ENCODE data around the gene AFG3L2.

Gene AFG3L2

GRCh38 chr18:12318857-12319256 lies 58.2 kb downstream of the AFG3L2 start:
- no peak for DNase-seq

DNA sequence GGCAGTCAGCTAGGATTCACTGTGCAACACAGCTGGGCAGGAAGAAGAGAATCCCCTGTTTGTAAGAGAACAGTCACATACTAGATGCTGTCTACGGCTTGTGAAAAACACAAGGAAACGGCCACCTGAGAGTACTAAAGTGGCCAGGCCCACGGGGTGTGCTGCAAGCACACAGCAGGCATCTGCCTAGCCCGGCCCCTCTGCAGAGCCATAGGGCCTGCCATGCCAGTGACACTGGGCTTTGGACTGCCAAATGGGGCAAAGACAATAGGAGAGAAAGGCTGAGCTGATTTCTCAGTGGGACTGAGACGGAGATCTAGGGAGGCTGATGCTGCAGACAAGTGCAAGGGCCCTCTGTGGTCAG lies 58.7 kb downstream of the AFG3L2 start:
- no peak for DNase-seq

DNA sequence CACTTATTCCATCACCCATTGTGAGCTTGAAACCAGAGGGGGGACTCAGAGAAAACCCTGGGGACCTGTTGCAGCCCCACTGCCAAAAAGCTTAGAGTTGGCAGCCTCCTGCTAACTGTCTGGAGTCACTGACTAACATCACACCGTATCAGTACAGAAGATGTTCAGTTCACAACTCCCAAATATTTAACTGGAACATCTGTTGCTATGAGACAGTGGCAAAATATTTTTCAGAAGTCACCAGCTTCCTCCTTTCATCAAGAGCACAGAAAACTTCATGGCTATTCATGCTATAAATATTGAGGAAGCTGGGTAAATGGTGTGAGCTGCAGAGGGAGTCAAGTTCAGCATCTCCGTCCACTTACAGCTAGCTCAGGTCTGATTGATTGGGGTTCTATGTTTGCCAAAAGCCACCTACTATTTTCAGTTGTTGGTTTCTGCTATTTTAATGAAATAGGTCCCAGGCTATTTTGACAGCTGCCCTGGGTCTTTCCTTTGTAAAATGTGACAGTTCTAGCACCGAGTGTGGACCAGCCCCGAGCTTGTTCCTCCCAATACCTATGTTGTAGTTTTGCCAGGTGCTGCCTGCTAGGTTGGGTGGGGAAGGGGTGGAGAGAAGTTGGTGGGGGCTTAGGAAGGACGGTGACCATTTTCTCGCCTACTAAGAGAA lies 59.2 kb downstream of the AFG3L2 start:
- DNase-seq: no peak

DNA sequence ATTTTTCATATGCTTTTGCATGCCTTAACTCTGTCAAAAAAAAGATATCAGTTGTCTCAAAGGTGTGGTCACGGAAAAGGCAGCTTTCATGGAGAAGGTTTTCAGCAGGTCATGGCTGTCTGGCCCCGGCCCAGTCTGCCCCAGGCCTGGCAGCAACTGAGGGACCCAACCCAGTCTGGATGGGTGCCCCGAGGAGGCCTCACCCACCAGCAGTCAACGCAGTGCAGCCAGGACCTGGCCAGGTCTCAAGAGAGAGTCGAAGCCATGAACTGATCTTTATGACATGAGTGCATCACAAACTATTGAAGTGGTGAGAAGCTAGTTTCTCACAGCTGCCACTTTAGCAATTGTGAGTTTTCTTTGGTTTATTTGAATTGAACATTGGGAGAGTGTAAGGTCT lies 61.1 kb downstream of the AFG3L2 start:
- DNase-seq: no peak

DNA sequence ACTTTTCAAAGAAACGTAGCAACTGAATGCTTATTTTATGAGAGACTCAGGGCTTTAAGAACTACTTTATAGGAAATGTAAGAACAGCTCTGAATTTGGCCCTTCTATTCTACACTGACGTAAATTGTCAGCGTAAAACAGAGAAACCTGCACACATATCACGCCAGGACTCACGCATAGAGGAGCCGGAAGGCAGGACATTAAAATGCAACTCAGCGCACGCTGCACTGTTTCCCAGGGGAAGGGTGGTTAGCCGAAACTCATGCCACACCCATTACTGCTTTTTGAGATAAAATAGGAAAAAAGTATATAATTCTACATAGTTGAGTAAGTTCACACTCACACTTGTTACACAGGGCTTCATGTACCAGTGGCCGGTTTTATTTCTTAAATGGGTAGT lies 61.5 kb downstream of the AFG3L2 start:
- no peak for DNase-seq

DNA sequence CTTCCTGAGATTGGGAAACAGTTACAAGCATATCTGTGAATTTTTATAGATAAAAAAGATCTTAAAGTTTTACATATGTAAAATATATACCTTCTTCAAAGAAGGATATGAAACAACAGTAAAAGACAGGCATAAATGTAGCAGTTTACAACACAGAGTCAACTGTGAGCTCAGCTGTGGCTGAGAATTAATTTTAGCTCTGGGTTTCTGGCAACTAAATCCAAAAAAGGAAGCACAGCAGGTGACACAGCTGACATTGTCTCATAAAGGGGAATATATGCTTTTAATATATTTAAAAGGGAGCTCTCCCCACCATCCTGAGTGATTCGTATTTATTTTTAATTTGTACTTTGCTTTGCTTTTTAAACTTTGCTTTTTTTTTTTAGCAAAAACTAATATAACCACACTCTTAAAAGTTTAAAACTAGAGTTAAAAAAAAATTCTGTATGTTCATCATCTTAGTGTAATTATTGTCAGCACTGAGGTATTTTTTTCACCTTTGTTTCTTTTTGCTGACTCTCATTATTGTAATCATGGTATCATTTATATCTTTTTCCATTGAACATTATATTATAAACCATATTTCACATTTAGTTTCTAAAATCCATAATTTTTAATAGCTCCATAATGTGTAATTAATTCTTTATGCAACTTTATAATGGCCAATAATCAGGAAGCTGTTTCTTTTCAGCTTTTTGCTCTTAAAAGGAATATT lies 62.3 kb downstream of the AFG3L2 start:
- DNase-seq: no peak

DNA sequence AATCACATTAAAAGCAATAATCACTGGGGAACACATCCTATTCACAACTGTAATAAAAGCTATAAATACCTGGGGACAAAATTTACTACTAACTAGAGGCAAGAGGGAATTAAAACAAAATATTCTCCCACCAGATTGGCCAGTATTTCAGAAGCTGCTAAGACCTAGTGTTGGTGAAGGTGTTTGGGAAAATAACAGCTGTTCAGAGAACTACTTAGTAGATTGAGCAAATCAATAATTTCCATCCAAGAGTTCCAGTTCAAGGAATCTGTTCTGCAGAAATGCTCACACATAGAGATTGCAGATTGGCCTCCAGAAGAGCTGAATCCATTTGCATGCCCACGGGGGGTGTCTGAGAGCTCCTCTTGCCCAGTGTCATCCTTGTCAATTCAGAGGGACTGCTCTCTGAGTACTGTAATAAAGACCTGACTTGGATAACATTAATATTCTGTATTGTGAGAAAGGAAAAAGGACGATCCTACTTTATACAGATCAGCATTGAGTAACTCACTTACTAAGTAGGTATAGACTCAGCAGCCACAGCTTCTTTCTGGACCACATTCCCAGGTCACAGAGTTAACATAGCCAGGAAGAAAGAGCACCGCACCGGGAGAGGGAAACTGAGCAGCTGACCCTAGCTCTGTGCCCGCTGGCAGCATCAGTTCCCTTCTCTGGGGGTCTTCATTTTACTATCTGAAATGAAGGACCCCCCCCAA lies 63.3 kb downstream of the AFG3L2 start:
- DNase-seq: no peak

DNA sequence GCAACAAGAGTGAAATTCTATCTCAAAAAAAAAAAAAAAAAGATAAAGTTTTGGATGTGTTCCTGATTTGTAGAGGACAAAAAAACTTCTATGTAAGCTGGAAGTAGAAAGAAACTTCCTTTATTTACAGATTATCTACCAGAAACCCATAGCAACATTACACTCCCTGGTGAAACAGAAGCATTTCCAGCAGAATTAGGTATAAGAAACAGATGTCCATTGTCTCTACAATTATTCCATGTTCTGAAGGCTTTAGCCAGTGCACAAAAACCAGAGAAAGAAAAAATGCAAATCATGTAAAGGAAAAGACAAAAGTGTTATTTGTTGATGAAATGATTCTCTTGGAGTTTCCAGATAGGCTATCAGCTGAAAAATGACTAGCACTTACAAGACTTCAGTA lies 64.1 kb downstream of the AFG3L2 start:
- DNase-seq: no peak

GRCh38 chr18:12310762-12311161 lies 66.3 kb downstream of the AFG3L2 start:
- DNase-seq: no peak

GRCh38 chr18:12309683-12310198 lies 67.3 kb downstream of the AFG3L2 start:
- DNase-seq: no peak

GRCh38 chr18:12308386-12309100 lies 68.5 kb downstream of the AFG3L2 start:
- DNase-seq: no peak

DNA sequence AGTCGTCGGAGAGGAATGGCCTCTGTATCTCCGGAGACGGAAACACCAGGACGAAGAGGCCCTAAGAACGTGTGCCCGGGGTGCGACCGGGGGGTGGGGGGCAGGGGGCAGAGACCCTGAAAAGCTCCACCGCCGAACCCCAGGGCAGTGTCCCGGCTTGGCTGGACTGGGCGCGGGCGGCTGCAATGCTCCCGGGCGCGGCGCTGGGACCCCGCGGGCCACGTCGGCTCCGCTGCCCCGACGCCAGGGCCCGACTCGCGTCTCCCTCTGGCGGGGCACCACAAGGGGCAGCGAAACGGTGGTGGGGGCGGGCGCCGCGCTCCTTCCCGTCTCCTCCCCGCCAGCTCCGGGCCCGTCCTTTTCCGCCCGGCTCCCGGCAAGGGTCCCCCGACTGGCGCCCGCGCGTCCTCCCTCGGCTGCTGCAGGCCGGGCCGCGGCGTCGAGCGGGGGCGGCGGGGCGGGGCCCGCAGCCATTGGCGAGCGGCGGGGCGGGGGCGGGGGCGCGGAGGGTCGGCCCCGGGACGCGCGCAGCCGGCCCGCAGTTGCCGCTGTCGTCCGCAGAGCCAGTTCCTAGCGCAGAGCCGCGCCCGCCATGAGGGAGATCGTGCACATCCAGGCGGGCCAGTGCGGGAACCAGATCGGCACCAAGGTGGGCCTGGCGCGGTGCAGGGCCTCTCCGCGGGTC lies 69.2 kb downstream of the AFG3L2 start, which contains the start of gene TUBB6:
TSS of gene TUBB6 (plus strand) at position 541 of the 685 bp plus-strand sequence. CDS start at position 593, 52 bp downstream.
- no peak for DNase-seq

GRCh38 chr18:12306752-12307700 lies 70.0 kb downstream of the AFG3L2 start:
- no peak for DNase-seq

GRCh38 chr18:12305930-12306629 lies 70.9 kb downstream of the AFG3L2 start:
- no peak for DNase-seq

- no peak for DNase-seq
These were observed 71.8 kb downstream of the AFG3L2 start for GRCh38 chr18:12305211-12305610.

DNA sequence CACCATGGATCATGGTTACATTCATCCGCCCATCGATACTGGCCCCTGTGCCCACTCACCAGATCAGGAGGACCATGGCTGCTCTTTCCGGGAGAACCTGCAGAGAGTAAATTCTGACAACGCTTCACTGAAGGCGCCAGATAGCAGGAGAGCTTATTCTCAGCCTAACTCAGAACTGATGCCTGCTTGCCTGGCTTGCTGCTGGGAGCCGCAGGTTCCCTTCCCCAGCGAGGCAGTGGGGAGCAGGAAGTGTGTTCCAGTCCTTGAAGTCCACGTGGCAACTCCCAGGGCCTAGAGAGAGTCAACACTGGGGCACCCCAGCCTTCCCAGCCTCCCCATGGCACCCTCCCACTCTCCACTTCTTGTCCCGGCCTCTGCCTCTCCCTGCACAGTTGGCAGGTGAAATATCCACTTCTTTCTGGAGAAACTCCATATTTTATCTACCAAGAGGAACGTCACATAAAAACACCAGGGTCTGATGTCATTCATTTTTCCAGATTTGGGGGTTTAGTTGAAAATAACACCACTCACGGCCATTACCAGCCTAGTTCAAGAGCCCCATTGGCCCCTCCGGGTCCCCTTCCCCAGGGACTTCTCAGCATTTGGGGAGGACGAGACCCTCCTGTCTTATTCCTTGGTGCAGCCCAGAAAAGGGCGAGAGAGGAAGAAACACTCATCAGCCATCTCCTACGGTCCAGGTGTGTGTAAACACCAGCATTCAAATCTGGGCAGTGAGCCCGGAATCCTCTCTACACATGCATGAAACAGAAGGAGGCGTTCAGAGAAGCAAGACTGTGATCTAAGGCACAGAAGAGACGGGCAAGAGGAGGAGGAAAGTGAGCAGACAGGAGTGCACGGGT lies 72.4 kb downstream of the AFG3L2 start:
- no peak for DNase-seq

DNA sequence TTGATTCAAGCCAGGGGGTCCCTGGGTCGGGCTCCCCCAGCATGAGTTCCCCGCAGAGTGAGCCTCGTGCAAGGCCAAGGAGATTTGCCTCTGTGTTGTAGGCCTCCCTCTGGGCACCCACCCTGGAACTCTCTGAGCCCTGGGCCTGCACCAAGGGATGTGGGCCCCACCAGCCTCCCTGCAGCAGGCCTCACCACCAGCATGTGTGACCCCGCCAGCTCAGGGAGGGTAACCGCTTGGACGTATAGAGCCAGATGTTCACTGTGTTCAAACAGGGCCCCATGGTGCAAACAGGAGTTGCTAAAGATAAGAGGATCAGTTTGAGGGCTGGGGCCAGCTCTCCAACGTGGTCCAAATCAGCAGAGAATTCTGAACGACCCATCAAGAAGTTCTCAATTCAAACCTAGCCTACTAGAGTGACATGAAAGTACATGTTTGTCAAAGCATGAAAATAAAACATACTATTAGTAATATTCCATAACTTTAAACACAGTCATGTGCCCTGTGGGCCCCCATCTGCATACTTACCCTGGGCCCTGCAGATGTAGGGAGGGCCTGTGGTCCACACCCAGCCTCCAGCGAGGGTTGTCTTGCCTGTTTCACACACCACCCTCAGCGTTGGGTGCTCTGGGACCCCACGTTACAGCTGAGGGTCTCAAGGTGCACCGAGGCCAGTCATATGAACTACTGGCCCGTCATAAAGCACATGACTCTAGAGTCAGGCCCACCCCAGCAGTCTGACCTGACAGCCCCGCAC lies 74.5 kb downstream of the AFG3L2 start:
- DNase-seq: no peak

DNA sequence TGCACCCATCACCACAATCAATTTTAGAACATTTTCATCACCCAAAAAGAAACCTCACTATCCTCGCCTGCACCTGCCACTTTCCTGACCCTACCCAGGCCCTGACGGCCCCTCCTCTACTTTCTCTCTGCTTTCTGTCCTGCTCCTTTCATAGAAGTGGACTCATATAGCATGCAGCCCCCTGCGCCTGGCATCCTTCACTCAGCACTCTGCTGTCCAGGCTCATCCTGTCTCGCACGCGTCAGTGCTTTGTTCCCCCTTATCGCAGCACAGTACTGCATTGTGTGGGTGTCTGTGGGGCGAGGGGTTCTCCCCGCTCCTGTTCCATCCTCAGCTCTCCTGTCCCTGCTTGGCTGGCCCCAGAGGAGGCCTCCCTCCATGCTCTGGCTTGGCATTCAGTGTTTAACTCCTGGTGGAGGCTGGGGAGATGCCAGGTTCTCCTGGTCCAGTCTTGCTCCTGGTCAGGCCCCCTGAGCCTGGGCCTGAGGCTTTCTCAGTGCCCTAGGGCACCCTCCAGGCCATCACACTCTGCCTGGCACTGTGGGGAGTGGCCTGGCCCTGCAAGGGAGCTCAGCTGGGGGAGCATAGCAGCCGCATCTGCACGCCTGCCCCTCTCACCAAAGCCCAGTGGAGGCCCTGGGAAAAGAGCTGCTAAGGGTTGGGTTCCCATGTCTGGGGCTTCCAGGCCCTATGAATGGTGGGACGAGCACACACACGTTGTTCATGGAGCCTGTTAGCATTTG lies 75.6 kb downstream of the AFG3L2 start:
- no peak for DNase-seq
